Ishikawa (cell line): Measurements from ENCODE around the gene NBAS.

Experiments used
- CEBPB ChIP-seq: IDR thresholded peaks from 2 replicates; pipeline ENCODE4 v1.6.1; 2012
- CREB1 ChIP-seq: IDR thresholded peaks from 2 replicates; pipeline ENCODE4 v1.6.1; 2012; ENCODE audit warnings: low read depth
- EGR1 ChIP-seq: IDR thresholded peaks from 2 replicates; pipeline ENCODE4 v1.6.1; 2012
- EP300 ChIP-seq: IDR thresholded peaks from 2 replicates; pipeline ENCODE4 v1.6.1; 2012; ENCODE audit warnings: borderline replicate concordance
- FOXM1 ChIP-seq: IDR thresholded peaks from 2 replicates; pipeline ENCODE4 v1.6.1; 2012; ENCODE audit warnings: low read depth, borderline replicate concordance
- NFIC ChIP-seq: IDR thresholded peaks from 2 replicates; pipeline ENCODE4 v1.6.1; 2012
- RAD21 ChIP-seq: IDR thresholded peaks from 2 replicates; pipeline ENCODE4 v1.6.1; 2012; ENCODE audit warnings: low read depth
- TAF1 ChIP-seq: IDR thresholded peaks from 2 replicates; pipeline ENCODE4 v1.6.1; 2012; ENCODE audit warnings: low read depth, mild to moderate bottlenecking
- TCF12 ChIP-seq: IDR thresholded peaks from 2 replicates; pipeline ENCODE4 v1.6.1; 2012; ENCODE audit warnings: low read depth
- TEAD4 ChIP-seq: IDR thresholded peaks from 2 replicates; pipeline ENCODE4 v1.6.1; 2012
- YY1 ChIP-seq: IDR thresholded peaks from 2 replicates; pipeline ENCODE4 v1.6.1; 2012; ENCODE audit warnings: low read depth
- ZBTB7A ChIP-seq: IDR thresholded peaks from 2 replicates; pipeline ENCODE4 v1.6.1; 2012; ENCODE audit warnings: low read depth
- TF ChIP-seq, protein P1 (sequence below): IDR thresholded peaks from 2 replicates; pipeline ENCODE4 v1.6.1; 2012
- TF ChIP-seq, protein P2 (sequence below): IDR thresholded peaks from 2 replicates; pipeline ENCODE4 v1.6.1; 2012
- TF ChIP-seq, protein P3 (sequence below): IDR thresholded peaks from 2 replicates; pipeline ENCODE4 v1.6.1; 2012; ENCODE audit warnings: low read depth, mild to moderate bottlenecking

NBAS gene

DNA sequence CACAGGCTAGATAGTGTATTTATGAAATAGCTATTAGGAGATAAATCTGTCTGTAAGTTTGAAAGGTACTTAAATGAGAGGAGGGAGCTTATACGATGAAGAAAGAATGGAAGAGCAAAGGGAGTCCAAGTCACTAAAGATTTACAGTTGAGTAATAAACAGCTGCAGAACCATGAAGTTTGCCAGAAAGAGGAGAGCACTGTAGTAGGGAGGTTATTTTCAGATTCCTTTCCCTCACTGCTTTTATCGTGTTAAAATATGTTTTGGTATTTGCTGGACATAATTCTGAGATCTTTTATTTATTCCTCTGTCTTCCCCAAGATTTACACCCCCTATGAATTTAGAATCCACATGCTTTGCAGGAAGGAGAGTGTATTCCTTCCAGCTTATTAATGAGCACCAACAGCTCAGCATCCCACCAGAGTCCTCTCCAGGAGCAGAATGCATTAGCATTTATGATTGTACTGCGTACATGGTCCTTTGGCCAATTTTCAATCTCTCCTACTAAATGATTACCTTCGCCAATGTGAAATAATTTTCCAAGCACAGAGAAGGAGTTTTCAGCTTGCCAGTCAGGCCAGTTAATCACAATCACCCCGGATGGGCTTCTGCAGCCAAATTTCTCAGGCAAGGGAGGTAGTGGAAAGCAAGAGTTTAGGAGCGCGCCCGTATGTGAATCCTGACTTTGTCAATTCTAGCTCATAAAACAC lies 297.0 kb downstream of the NBAS start:
- TF ChIP-seq, protein P1, sequence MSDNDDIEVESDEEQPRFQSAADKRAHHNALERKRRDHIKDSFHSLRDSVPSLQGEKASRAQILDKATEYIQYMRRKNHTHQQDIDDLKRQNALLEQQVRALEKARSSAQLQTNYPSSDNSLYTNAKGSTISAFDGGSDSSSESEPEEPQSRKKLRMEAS = no peak
- no peak for TF ChIP-seq FOXM1
- no peak for TF ChIP-seq NFIC
- no peak for TF ChIP-seq CREB1
- TF ChIP-seq, protein P2, sequence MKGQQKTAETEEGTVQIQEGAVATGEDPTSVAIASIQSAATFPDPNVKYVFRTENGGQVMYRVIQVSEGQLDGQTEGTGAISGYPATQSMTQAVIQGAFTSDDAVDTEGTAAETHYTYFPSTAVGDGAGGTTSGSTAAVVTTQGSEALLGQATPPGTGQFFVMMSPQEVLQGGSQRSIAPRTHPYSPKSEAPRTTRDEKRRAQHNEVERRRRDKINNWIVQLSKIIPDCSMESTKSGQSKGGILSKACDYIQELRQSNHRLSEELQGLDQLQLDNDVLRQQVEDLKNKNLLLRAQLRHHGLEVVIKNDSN = no peak
- TF ChIP-seq TEAD4 = no peak
- TF ChIP-seq EGR1 = no peak

DNA sequence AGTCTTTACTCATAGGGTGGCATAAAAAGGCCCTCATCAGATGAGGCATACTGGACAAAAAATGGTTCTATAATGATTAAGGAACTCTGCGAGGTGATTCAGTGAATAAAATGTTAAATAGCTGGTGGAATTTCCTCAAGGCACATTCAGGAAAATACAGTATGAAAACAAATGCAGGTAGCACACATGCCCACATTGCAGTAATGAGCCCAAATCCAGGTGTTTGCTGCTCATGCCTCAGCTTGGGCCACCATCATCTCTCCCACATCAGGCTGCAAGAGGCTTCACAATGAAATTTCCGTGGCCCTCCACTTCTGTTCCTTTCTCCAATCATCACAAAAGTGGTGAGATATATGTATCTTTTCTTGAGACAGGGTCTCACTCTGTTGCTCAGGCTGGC lies 298.3 kb downstream of the NBAS start:
- no peak for TF ChIP-seq CEBPB
- TF ChIP-seq, protein P3, sequence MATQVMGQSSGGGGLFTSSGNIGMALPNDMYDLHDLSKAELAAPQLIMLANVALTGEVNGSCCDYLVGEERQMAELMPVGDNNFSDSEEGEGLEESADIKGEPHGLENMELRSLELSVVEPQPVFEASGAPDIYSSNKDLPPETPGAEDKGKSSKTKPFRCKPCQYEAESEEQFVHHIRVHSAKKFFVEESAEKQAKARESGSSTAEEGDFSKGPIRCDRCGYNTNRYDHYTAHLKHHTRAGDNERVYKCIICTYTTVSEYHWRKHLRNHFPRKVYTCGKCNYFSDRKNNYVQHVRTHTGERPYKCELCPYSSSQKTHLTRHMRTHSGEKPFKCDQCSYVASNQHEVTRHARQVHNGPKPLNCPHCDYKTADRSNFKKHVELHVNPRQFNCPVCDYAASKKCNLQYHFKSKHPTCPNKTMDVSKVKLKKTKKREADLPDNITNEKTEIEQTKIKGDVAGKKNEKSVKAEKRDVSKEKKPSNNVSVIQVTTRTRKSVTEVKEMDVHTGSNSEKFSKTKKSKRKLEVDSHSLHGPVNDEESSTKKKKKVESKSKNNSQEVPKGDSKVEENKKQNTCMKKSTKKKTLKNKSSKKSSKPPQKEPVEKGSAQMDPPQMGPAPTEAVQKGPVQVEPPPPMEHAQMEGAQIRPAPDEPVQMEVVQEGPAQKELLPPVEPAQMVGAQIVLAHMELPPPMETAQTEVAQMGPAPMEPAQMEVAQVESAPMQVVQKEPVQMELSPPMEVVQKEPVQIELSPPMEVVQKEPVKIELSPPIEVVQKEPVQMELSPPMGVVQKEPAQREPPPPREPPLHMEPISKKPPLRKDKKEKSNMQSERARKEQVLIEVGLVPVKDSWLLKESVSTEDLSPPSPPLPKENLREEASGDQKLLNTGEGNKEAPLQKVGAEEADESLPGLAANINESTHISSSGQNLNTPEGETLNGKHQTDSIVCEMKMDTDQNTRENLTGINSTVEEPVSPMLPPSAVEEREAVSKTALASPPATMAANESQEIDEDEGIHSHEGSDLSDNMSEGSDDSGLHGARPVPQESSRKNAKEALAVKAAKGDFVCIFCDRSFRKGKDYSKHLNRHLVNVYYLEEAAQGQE = no peak
- TF ChIP-seq YY1 = no peak

DNA sequence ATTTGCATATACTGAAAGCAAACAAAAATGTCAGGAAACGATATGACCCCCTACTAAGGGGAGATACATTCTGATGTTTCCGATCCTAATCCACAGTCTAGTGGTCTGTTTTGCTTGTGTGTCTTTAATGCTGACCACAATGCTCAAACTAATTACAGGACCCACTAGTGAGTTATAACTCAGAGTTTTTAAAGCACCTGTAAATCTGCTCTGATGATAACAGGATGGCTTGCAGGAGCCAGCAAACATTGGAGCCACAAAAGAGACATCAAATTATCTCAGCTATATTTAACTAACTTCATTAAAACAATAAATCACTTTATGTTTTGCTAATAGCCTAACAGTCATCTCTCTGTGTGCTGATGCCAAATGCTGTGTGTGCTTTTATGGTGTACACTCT lies 300.3 kb downstream of the NBAS start:
- no peak for TF ChIP-seq CREB1
- TF ChIP-seq, protein P1 = no peak
- TF ChIP-seq, protein P2 = no peak
- no peak for TF ChIP-seq EGR1
- TF ChIP-seq EP300 = no peak
- TF ChIP-seq NFIC = no peak
- TF ChIP-seq TEAD4 = no peak
- TF ChIP-seq CEBPB = no peak
- no peak for TF ChIP-seq YY1
- no peak for TF ChIP-seq ZBTB7A
- no peak for TF ChIP-seq FOXM1
- TF ChIP-seq, protein P3 = no peak
- no peak for TF ChIP-seq TCF12
- no peak for TF ChIP-seq RAD21
- no peak for TF ChIP-seq TAF1

DNA sequence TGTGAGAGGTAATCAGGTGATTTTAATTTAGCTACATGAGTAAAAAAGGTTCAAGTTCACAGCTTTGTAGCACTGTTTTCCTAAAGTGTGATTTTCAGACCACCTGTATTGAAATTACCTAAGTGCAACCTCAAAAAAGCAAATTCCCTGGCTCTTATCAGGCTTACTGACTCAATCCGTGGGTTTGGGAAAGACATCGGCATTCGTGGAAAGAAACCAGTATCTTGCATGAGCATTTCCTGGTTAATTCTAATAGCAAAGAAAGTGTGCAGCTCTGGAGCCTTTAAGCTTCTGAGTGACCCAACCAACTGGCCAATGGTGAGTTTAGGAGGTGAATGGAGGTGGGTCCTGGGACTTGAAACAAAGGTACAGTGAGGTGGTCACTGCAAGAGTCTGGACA lies 300.9 kb downstream of the NBAS start:
- TF ChIP-seq YY1 = no peak
- no peak for TF ChIP-seq EGR1
- TF ChIP-seq RAD21 = no peak
- TF ChIP-seq, protein P2 = no peak
- TF ChIP-seq, protein P3 = no peak
- TF ChIP-seq FOXM1 = no peak

DNA sequence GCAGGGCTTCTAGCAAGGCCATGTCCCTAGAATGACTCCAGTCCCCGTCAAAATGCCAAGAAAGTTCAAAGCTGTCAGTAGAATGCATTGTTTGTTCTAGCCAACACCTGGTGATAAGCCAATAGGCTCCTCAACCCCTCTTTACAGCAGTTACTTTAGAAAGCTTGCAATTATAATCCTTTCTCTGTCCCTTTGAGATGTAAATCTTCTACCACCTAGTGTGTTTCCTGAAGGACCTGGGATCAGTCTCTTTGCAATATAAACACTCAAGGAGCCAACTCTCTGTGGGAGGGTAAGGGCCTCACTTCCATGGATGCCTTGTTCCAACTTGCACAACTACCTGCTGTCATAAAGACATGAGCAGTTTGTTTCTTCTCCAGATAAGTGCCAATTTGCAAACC lies 301.8 kb downstream of the NBAS start:
- TF ChIP-seq NFIC = no peak
- TF ChIP-seq FOXM1 = no peak
- TF ChIP-seq, protein P1 = no peak
- TF ChIP-seq RAD21 = no peak
- no peak for TF ChIP-seq TAF1
- TF ChIP-seq CREB1 = no peak
- TF ChIP-seq, protein P3 = no peak
